HG03460 (cell line): ENCODE measurements around the gene SLC44A5.
"Not testable (repeated sequence)": the region's sequence is repeated elsewhere in the genome, so short reads cannot be mapped to it uniquely, and the experiment has no call there.

Source experiments
- ATAC-seq: cut with Tn5 transposase; IDR thresholded peaks from one replicate; pipeline ENCODE4 v1.9.1; 2021; ENCODE audit not compliant: unreplicated experiment

SLC44A5 gene

GRCh38 chr1:75611014-75611413, at the start of gene SLC44A5:
TSS of gene SLC44A5 (minus strand) at chr1:75611114. CDS start at chr1:75541447, 69,667 bp downstream.
- no peak for ATAC-seq

DNA sequence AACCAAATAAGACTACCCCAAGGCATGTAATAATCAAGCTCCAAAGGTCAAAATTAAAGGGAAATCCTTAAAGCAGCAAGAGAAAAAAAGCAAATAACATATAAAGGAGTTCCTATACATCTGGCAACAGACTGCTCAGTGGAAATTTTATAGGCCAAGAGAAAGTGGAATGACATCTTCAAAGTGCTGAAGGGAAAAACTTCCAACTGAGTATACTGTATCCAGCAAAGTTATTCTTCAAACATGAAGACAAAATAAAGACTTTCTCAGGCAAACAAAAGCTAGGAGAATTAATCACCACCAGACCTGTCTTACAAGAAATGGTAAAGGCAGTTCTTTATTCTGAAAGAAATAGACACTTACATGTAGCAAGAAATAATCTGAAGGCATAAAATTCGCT, 45.0 kb upstream of the SLC44A5 start:
- ATAC-seq = no peak

- not testable (repeated sequence) for ATAC-seq
Observed at GRCh38 chr1:75647183-75647582, 36.3 kb upstream of the SLC44A5 start.

GRCh38 chr1:75645153-75645552, 34.2 kb upstream of the SLC44A5 start:
- ATAC-seq = not testable (repeated sequence)

GRCh38 chr1:75643460-75643859, 32.5 kb upstream of the SLC44A5 start:
- ATAC-seq = no peak

GRCh38 chr1:75641325-75641724, 30.4 kb upstream of the SLC44A5 start:
- no peak for ATAC-seq

DNA sequence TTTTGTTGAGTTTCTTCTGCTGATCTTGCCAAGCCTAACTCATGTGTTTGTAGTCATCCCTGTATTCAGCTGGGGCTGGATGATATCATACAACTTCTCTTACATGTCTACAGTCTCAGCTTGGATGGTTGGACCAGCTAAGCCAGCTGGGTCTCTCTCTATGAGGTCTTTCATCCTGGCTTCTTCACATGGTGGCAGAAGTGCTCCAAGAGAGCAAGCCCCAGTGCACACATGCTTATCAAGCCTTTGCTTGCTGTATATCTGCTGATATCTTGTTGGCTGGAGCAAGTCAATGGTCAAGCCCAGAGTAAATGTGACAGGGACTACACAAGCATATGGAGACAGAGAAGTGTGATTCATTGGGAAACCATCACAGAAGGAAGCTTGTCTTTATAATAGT, 29.2 kb upstream of the SLC44A5 start:
- no peak for ATAC-seq

- no peak for ATAC-seq
Observed at GRCh38 chr1:75632350-75632949, 21.5 kb upstream of the SLC44A5 start.

GRCh38 chr1:75630998-75631397, 20.1 kb upstream of the SLC44A5 start:
- ATAC-seq = no peak

GRCh38 chr1:75630004-75630594, 19.2 kb upstream of the SLC44A5 start:
- no peak for ATAC-seq

DNA sequence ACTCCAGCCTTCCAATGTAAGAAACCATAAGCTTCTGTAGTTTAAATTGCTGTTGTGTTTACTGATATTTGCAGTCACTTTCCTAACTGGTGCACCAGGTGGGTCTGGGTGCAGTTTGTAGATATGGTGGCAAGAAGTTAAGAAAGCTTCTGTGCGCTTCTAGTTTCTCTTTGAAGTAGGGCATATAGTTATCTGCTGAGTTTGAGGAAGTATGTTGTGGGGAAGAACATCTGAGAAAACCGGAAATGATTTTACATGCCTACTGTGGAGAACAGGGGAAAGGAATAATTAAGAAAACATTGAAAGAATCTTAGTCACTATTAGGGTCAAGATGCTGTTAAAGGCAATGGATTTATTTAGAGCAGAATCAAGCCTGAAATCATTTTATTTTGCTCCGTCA, 14.9 kb upstream of the SLC44A5 start:
- no peak for ATAC-seq

DNA sequence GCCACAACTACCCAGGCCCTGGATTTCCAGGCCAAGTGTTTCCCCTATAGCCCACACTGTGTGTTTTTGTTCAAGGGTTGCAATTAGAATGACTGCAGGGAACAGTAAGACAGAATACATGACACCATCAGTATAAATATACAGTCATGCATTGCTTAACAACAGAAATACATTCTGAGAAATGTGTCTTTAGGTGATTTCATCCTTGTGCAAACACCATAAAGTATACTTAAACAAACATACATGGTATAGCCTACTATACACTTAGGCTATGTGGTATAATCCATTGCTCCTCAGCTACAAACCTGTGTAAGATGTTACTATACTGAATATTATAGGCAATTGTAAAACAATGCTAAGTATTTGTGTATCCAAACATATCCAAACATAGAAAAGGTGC, 7.5 kb upstream of the SLC44A5 start:
- ATAC-seq = no peak

- ATAC-seq = no peak
Observed at GRCh38 chr1:75616436-75617433, 5.8 kb upstream of the SLC44A5 start.

DNA sequence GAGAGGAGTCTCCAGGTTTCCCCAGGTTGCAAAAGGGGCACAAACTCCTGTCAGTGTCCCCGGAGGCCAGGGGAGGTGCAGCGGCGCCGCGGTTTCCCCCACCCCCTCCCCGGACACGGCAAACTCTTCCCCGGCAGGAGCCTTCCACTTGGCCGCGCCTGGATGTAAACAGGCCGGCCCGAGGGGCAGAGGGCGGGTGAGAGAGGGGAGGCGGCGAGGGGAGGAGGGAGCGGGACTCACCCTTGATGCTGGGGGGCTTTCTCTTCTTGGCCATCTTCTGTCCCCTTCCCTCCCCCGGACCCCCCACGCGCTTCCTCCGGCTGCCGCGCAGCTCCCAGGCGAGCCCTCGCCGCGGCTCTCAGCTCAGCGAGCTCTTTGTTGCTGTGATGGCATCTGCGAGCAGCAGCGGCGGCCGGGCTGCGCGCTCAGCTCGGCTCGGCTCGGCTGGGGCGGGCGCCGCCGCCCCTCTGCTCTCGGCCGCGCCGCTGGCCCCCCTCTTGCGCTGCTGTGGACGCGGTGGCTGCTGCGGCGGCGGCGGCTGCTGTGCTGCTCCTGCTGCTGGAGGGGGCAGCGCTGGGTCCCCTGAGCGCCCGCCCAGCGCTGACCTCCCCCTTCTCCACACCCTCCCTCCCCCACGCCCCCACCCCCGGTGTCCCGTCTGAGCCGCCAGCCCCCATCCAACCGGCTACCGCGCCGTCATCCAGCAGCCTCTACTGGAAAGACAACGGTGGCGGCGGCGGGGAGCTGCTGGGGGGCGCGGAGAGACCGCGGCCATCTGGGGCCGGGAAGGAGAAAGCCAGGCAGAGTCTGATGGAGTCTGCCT, 4.9 kb upstream of the SLC44A5 start:
- no peak for ATAC-seq

DNA sequence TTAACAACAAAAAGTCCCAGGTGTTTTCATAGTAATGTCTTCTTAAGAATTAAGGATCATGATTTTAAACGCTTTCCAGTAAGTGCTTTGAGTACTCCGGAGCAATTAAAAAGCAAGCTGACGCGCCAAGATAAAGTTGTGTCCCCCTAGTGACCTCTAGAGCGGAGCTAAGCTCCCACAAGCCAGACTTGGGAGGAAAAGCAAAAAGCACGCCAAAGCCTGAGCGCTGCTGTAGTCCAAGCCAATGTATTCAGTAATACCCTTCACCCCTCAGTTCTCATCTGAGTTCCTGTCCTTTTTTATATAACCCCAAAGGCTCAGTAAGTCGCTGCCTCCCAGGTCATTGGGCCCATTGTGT, 3.5 kb upstream of the SLC44A5 start:
- no peak for ATAC-seq

- no peak for ATAC-seq
Observed at GRCh38 chr1:75613916-75614315, 3.0 kb upstream of the SLC44A5 start.

- no peak for ATAC-seq
Observed at GRCh38 chr1:75612976-75613375, 2.1 kb upstream of the SLC44A5 start.

- no peak for ATAC-seq
Observed at GRCh38 chr1:75602486-75602885, 8.4 kb downstream of the SLC44A5 start.

GRCh38 chr1:75600781-75601180, 10.1 kb downstream of the SLC44A5 start:
- ATAC-seq = no peak

GRCh38 chr1:75594327-75594726, 16.6 kb downstream of the SLC44A5 start:
- no peak for ATAC-seq

DNA sequence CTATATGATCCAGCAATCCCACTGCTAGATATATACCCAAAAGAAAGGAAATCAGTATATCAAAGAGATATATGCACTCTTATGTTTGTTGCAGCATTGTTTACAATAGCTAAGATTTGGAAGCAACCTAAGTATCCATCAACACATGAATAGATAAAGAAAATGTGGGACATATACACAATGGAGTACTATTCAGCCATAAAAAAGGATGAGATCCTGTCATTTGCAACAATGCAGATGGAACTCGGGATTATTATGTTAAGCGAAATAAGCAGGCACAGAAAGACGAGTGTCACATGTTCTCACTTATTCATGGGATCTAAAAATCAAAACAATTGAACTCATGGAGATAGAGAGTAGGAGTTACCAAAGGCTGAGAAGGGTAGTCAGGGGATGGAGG, 17.5 kb downstream of the SLC44A5 start:
- not testable (repeated sequence) for ATAC-seq
